GM21390 (cell line): ENCODE results near the gene MPV17L2.

Source experiments
- ATAC-seq: cut with Tn5 transposase; IDR thresholded peaks from one replicate; pipeline ENCODE4 v1.9.1; 2021; ENCODE audit not compliant: unreplicated experiment

The MPV17L2 gene

DNA sequence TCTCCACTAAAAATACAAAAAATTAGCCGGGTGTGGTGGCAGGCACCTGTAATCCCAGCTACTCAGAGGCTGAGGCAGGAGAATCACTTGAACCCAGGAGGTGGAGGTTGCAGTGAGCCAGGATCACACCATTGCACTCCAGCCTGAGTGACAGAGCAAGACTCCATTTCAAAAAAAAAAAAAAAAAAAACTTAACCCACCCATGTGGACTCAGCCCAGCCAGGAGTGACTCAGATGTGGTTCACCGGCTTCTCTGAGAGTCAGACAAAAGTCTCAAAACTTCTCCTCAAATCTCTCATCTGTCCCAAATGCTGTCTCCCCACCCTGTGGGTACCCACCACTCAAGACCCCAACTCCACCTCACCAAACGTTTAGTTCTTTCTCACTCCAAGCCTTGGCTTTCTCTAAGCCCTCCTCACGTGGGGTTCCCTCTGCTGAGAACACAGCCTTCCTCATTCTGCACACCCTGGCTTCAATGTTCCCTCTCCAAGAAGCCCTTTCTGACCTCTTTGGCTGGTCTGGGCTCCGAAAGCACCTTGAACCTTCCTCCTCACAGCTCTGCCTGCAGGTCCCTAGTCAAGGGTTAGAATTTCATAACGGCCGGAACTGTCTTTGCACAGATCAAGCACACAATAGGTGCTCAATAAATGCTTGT is 21.9 kb downstream of the MPV17L2 start:
- ATAC-seq: no peak

GRCh38 chr19:18216789-18217188 is 23.8 kb downstream of the MPV17L2 start:
- ATAC-seq: no peak

- no peak for ATAC-seq
These were observed 25.1 kb downstream of the MPV17L2 start for GRCh38 chr19:18218159-18218558.

GRCh38 chr19:18218600-18218999 is 25.6 kb downstream of the MPV17L2 start:
- ATAC-seq: no peak

- no peak for ATAC-seq
These were observed 27.1 kb downstream of the MPV17L2 start for GRCh38 chr19:18219911-18220631.

DNA sequence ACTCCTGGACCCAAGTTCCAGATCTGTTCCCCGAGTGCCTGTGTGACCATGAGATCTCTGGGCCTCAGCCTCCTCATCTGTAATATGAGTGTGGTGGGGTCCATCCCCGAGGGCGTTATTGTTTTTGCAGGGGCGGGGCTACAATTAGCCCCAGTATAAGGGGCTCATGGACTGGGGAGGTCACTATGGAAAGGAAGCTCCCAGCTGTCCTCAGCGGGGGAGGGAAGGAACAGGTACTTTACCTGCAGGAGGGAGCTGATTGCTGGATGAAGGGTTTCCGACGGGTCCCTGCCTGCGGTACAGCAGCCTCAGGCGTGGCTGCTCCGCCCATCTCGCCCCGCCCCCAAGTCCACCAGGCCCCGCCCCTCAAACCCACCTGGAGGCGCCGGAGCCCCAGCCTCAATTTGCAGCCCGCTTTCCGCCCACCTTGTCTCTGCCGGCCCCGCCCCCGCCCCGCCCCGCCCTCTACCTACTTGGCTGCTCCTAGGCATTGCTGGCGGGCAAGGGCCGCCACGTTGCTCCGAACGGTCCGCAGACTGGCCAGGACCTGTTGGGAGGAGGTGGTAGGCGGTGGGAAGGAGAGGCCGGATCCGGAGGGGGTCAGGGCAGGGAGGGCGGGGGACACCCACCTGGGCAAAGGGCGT is 27.7 kb downstream of the MPV17L2 start:
- ATAC-seq: no peak

GRCh38 chr19:18221815-18222725 is 29.1 kb downstream of the MPV17L2 start:
- ATAC-seq: no peak

- no peak for ATAC-seq
These were observed 31.0 kb downstream of the MPV17L2 start for GRCh38 chr19:18223860-18224524.

DNA sequence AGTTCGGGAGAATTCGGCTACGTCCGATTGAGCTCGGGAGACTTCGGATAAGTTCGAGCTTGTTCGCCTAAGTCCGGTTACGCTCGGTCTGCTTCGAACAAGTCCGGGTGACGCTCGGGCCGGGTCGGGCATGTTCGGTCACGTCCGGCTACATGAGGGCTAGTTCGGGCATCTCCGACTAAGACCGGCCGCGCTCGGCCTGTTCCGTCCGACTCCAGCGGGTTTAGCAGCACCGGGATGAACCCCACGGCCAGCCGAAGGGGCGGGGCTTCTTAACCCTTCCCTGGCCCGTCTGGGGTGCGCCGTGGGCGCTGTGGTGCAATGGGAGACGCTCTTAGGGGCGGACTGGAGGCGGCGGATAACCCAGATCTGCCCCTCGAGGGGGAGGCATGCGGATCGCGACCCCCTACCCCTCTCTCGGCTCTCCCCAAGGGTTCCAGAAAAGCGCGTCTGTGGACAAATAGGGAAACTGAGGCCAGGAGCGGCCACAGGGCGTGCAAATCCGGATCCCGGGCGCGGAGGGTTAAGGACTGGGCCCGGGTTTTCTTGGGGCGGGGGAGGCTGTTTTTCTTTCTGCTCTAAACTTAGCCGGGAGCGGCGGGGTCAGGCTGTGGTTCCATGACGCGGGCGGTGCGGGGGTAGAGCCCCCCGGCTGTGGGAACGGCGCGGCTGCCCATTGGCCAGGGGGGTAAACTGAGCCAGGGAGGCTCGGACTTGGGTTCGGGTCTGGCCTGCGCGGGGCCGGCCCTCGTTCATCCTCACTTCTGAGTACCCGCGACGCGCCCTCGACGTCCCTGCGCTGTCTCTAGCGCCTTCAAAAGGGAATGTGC is 31.7 kb downstream of the MPV17L2 start:
- ATAC-seq: peak; percentile 88

- ATAC-seq: no peak
These were observed 32.3 kb downstream of the MPV17L2 start for GRCh38 chr19:18225355-18225701.

- ATAC-seq: no peak
These were observed 32.9 kb downstream of the MPV17L2 start, which contains the start of gene PDE4C for GRCh38 chr19:18225702-18226468. PDE4C (minus strand) TSS chr19:18226438; CDS start chr19:18226415, 23 bp downstream.

- no peak for ATAC-seq
These were observed 34.1 kb downstream of the MPV17L2 start for GRCh38 chr19:18226956-18227780.

GRCh38 chr19:18227781-18228271 is 34.8 kb downstream of the MPV17L2 start:
- ATAC-seq: no peak

DNA sequence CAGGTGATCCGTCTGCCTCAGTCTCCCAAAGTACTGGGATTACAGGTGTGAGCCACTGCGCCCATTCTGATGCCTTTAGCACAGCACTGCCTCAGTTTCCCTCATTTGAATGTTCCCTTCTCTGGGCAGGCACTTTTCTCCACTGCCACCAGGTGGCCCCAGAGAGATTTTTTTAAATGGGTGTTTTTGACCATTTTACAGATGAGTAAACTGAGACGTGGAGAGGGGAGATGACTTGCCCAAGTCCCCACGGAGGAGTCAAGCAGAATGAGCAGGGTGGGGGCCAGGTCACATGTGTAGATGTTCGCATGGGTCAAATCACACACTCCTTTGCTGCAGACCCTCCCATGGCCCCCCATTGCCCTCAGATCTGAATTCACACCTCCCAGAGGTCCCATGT is 36.5 kb downstream of the MPV17L2 start:
- ATAC-seq: no peak

DNA sequence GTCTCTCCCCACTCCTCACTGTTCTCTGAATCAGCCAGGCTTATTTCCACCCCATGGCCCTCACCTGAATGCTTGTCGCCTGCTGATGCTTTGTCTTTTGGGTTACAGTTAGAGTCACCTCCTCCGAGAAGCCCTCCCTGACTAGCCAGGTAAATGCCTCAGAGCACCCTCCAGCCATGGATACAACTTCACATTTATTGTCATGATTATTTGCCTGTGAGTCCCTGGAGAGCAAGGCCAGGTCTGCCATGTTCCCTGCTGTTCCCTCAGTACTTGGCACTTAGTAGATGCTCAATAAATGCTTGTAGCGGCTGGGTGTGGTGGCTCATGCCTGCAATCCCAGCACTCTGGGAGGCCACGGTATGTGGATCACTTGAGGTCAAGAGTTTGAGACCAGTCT is 36.9 kb downstream of the MPV17L2 start:
- no peak for ATAC-seq

DNA sequence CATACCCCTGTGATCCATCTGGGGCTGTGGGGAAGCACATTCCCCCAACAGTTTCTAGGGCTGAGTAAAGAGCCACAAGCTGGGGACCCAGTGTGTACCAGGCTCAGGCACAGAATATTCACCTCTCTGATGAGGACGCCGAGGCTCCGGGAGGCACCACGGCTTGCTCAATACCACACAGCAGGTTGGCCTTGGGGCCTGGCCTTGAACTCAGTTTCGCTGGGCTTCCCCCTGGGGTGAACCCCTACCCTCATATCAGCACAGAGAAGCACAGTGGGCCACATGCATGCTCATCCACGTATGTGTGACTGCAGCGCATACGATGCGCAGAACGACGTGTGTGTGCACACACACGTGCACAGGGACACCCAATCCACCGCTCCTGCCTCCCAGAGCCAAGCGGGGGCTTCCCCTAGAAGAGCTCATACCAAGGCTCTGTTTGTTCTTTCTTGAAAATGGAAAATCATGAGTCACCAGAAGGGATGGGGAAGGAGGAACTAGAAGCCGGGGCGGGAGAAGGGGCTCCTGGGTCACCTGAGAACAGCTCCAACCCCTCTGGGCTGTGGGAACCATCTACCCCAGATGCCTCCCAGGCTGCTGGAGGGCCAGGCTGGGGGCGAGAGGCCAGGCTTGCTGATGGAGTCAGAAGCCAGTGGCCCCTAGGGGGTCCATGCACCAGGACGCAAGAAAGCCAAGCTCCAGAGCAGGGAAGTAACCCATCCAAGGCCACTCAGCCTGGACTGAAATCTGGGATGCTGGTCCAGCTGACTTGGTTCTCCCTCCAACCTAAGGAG is 38.1 kb downstream of the MPV17L2 start:
- no peak for ATAC-seq

DNA sequence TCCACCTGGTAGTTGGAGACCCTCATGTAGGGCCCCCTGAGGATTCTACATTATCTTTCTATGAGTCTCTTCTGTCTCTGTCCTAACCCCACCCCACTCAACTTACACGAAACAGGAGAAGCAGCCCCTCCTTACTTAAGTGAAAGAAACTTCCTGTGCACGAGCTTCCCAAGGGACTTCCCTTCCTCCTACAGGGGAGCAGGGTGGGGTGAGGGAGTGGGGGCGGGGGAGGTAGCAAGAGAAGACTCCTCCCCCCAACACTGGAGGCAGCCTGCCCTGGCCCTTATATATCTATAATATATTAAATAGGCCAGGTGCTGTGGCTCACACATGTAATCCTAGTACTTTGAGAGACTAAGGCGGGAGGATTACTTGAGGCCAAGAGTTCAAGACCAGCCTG is 38.8 kb downstream of the MPV17L2 start:
- ATAC-seq: no peak
